MM.1S (cell line): ENCODE data around the gene TMEM131.

Source experiments
- EZH2 ChIP-seq: fragments of 300-600 bp; sonication (generic); optimal IDR thresholded peaks from 2 replicates; pipeline ENCODE3; 2017; ENCODE audit warnings: low read depth, mild to moderate bottlenecking, antibody characterized with exemption, low read length, mixed read lengths
- EZH2phosphoT487 ChIP-seq: fragments of 300-600 bp; sonication (generic); IDR thresholded peaks from 2 replicates; pipeline ENCODE4 v1.6.1; 2018; ENCODE audit warnings: antibody characterized with exemption, low read length
- TF ChIP-seq, protein P1 (sequence below): fragments of 300-600 bp; sonication (generic); IDR thresholded peaks from 2 replicates; pipeline ENCODE4 v1.5.1; 2016; ENCODE audit warnings: antibody characterized with exemption, low read length, mixed read lengths

DNA sequence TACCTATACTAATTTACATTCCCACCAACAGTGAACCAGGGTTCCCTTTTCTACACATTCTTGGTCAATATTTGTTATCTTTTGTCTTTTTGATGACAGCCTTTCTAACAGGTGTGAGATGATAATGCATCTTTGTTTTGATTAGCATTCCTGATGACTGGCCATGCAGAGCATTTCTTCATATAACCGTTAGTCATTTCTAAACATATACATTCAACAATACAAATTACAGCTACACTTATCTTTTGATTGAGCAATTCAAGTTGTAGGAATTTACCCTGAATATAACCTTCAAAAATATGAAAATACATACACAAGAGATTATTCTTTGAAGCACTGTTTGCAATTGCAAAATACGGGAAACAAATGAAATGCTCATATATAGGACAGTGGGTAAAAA is 94.9 kb downstream of the TMEM131 start:
- TF ChIP-seq, protein P1, sequence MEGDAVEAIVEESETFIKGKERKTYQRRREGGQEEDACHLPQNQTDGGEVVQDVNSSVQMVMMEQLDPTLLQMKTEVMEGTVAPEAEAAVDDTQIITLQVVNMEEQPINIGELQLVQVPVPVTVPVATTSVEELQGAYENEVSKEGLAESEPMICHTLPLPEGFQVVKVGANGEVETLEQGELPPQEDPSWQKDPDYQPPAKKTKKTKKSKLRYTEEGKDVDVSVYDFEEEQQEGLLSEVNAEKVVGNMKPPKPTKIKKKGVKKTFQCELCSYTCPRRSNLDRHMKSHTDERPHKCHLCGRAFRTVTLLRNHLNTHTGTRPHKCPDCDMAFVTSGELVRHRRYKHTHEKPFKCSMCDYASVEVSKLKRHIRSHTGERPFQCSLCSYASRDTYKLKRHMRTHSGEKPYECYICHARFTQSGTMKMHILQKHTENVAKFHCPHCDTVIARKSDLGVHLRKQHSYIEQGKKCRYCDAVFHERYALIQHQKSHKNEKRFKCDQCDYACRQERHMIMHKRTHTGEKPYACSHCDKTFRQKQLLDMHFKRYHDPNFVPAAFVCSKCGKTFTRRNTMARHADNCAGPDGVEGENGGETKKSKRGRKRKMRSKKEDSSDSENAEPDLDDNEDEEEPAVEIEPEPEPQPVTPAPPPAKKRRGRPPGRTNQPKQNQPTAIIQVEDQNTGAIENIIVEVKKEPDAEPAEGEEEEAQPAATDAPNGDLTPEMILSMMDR: no peak
- TF ChIP-seq EZH2 (no peak), EZH2phosphoT487 (no peak)
